ENCODE measurements around the gene PRDM16.

DNA sequence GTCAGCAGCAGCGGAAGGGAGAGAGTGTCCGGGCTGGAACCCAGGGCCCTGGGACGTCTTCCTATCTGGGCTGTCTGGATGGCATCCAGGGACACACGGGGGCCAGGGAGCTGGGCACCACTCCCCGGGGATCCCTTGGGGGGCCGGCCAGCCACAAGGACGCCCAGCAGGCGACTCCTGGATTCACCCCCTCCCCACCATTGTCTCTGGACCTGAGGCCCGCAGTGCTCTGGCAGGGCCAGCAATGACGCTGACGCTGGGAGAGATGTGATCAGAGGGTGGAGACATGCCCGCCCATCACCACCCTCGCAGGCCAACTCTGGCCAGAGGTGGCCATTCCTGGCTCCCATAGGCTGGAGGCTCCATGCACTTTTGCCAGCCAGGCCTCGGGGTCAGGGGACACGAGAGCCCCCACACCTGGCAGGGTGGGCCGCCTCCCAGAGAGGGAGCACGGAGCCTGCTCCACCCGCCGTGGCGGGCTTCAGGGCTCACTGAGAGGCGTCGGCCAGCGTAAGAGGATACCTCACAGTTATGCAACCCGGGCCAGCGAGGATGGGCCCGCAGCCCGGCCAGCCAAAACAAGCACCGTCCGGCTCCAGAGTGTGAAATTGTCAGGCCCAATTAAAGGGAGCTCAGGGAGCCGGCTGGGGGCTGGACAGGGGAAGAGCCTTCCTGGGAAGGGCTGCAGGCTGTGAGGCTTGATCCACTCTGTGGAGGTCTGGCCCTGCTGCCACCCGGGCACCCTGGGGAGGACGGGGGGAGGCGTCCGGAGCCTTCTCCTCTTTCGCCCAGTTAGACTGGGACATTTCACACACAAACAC is 37.4 kb upstream of the PRDM16 start:
- TF ChIP-seq, protein P1, sequence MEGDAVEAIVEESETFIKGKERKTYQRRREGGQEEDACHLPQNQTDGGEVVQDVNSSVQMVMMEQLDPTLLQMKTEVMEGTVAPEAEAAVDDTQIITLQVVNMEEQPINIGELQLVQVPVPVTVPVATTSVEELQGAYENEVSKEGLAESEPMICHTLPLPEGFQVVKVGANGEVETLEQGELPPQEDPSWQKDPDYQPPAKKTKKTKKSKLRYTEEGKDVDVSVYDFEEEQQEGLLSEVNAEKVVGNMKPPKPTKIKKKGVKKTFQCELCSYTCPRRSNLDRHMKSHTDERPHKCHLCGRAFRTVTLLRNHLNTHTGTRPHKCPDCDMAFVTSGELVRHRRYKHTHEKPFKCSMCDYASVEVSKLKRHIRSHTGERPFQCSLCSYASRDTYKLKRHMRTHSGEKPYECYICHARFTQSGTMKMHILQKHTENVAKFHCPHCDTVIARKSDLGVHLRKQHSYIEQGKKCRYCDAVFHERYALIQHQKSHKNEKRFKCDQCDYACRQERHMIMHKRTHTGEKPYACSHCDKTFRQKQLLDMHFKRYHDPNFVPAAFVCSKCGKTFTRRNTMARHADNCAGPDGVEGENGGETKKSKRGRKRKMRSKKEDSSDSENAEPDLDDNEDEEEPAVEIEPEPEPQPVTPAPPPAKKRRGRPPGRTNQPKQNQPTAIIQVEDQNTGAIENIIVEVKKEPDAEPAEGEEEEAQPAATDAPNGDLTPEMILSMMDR (IDR thresholded peaks at IDR 0.05; ENCODE audit: control extremely low read depth in 1 of 3, insufficient read depth in 1 of 3, low read depth in 1 of 3, low read length in 3 of 3): no peak
- TF ChIP-seq, protein P2, sequence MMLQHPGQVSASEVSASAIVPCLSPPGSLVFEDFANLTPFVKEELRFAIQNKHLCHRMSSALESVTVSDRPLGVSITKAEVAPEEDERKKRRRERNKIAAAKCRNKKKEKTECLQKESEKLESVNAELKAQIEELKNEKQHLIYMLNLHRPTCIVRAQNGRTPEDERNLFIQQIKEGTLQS (IDR thresholded peaks at IDR 0.05; ENCODE audit: insufficient read depth, low read depth, low read length): no peak
- no peak for TF ChIP-seq GTF2F1 (IDR thresholded peaks at IDR 0.05; ENCODE audit: borderline replicate concordance, low read depth, low read length)

All from H1 (cell line).